A204.1 (cell line): ENCODE results near the gene PRB3.

Experiments
- FAIRE-seq: peaks from 2 replicates; lab custom pipeline; 2012; peaks lifted over from hg19 to GRCh38; lab: Jason Lieb, UNC

PRB3 gene

GRCh38 chr12:11269607-11270006 is at the start of gene PRB3:
PRB3 (minus strand) TSS chr12:11269707; CDS start chr12:11269669, 38 bp downstream.
- FAIRE-seq, result no peak

- FAIRE-seq, result no peak
These were observed 40.8 kb upstream of the PRB3 start, which contains the start of gene PRB4 for GRCh38 chr12:11310336-11310735. PRB4 (minus strand) TSS chr12:11310436; CDS start chr12:11310398, 38 bp downstream.

- no peak for FAIRE-seq
These were observed 37.6 kb upstream of the PRB3 start for GRCh38 chr12:11307143-11307542.

GRCh38 chr12:11273449-11273848 is 3.9 kb upstream of the PRB3 start:
- no peak for FAIRE-seq

GRCh38 chr12:11264501-11264900 is 5.0 kb downstream of the PRB3 start:
- FAIRE-seq, result no peak

- no peak for FAIRE-seq
These were observed 23.0 kb downstream of the PRB3 start for GRCh38 chr12:11246489-11246888.

GRCh38 chr12:11242656-11243055 is 26.9 kb downstream of the PRB3 start:
- FAIRE-seq, result no peak

GRCh38 chr12:11240348-11240930 is 29.1 kb downstream of the PRB3 start:
- FAIRE-seq, result no peak

GRCh38 chr12:11238275-11238674 is 31.2 kb downstream of the PRB3 start:
- FAIRE-seq, result no peak

GRCh38 chr12:11233532-11233931 is 36.0 kb downstream of the PRB3 start:
- no peak for FAIRE-seq

- FAIRE-seq, result peak; percentile 49
These were observed 41.1 kb downstream of the PRB3 start for GRCh38 chr12:11228296-11228879.

GRCh38 chr12:11227373-11227772 is 42.1 kb downstream of the PRB3 start:
- FAIRE-seq, result no peak
